HepG2 (cell line): ENCODE results near the gene DSG2. TPM values are rescaled to one million over a fixed set of nuclear protein-coding genes. Genes with fewer than 3 reads are reported as not detected.

Source experiments
- AGO2 ChIP-seq: fragments of 200-400 bp; formaldehyde crosslinking; optimal IDR thresholded peaks from 2 replicates; pipeline ENCODE3; 2017; ENCODE audit warnings: mild to moderate bottlenecking, low read depth, low read length, moderate library complexity
- CREB1 ChIP-seq, 2 experiments: fragments of 450-650 bp in 1 of 2; IDR thresholded peaks; 2 replicates each; pipeline ENCODE4 v1.6.1; 2016 to 2017; ENCODE audit warnings: control low read depth in 1 of 2, mild to moderate bottlenecking in 1 of 2, missing compliant biosample characterization in 1 of 2, missing genetic modification characterization in 1 of 2
- CREB3 ChIP-seq: sonication (generic); formaldehyde crosslinking; IDR thresholded peaks from 2 replicates; pipeline ENCODE4 v1.5.0; 2020; ENCODE audit warnings: missing genetic modification reagents
- GABPB1 ChIP-seq: IDR thresholded peaks from 2 replicates; pipeline ENCODE4 v1.6.1; 2016; ENCODE audit warnings: mild to moderate bottlenecking, missing genetic modification reagents, moderate library complexity, missing compliant biosample characterization
- GATAD2A ChIP-seq: IDR thresholded peaks from 2 replicates; pipeline ENCODE4 v1.6.1; 2016
- HINFP ChIP-seq: sonication (generic); formaldehyde crosslinking; IDR thresholded peaks from 2 replicates; pipeline ENCODE4 v1.4.0; 2020; ENCODE audit warnings: low read depth, mild to moderate bottlenecking, missing genetic modification reagents
- IRF2 ChIP-seq: IDR thresholded peaks from 2 replicates; pipeline ENCODE4 v1.6.1; 2018; ENCODE audit warnings: missing genetic modification reagents, missing compliant biosample characterization
- KDM1A ChIP-seq: IDR thresholded peaks from 2 replicates; pipeline ENCODE4 v1.6.1; 2016; ENCODE audit warnings: missing compliant biosample characterization
- MTA3 ChIP-seq: sonication (generic); formaldehyde crosslinking; IDR thresholded peaks from 2 replicates; pipeline ENCODE4 v1.4.0; 2020; ENCODE audit warnings: missing genetic modification reagents
- NCOA2 ChIP-seq: sonication (generic); formaldehyde crosslinking; IDR thresholded peaks from 2 replicates; pipeline ENCODE4 v1.8.0; 2022; ENCODE audit warnings: inconsistent platforms
- NFE2L2 ChIP-seq: fragments of 150-350 bp; IDR thresholded peaks from 2 replicates; pipeline ENCODE4 v1.6.1; 2014; ENCODE audit warnings: low read length
- PHB2 ChIP-seq: fragments of 450-650 bp; IDR thresholded peaks from 2 replicates; pipeline ENCODE4 v1.6.1; 2018; ENCODE audit not compliant: partially characterized antibody
- SOX6 ChIP-seq, 2 experiments: fragments of 450-650 bp in 1 of 2; sonication (generic) in 1 of 2; formaldehyde crosslinking in 1 of 2; IDR thresholded peaks; 2 replicates each; pipeline versions ENCODE4 v1.4.0 to v1.6.1; 2017 to 2020; ENCODE audit warnings: antibody characterized with exemption in 1 of 2, mild to moderate bottlenecking in 1 of 2, missing genetic modification reagents in 1 of 2
- SP140L ChIP-seq: sonication (generic); formaldehyde crosslinking; IDR thresholded peaks from 2 replicates; pipeline ENCODE4 v1.4.0; 2020; ENCODE audit warnings: missing genetic modification reagents, borderline replicate concordance
- TFDP2 ChIP-seq: sonication (generic); formaldehyde crosslinking; IDR thresholded peaks from 2 replicates; pipeline ENCODE4 v1.4.0; 2020; ENCODE audit warnings: missing genetic modification reagents
- TFE3 ChIP-seq: IDR thresholded peaks from 2 replicates; pipeline ENCODE4 v1.6.1; 2016
- TOPORS ChIP-seq: sonication (generic); formaldehyde crosslinking; IDR thresholded peaks from 2 replicates; pipeline ENCODE4 v1.8.0; 2023; ENCODE audit warnings: mild to moderate bottlenecking, missing genetic modification reagents
- XBP1 ChIP-seq: sonication (generic); formaldehyde crosslinking; IDR thresholded peaks from 2 replicates; pipeline ENCODE4 v1.5.0; 2020; ENCODE audit warnings: missing genetic modification reagents
- ZKSCAN5 ChIP-seq: sonication (generic); formaldehyde crosslinking; IDR thresholded peaks from 2 replicates; pipeline ENCODE4 v1.5.1; 2020; ENCODE audit warnings: mild to moderate bottlenecking, missing genetic modification reagents
- ZMYM4 ChIP-seq: sonication (generic); formaldehyde crosslinking; IDR thresholded peaks from 2 replicates; pipeline ENCODE4 v1.8.1; 2023; ENCODE audit warnings: mild to moderate bottlenecking, missing genetic modification reagents
- ZNF24 ChIP-seq: fragments of 450-650 bp; IDR thresholded peaks from 2 replicates; pipeline ENCODE4 v1.6.1; 2017; ENCODE audit warnings: antibody characterized with exemption, mild to moderate bottlenecking
- ZNF570 ChIP-seq: sonication (generic); formaldehyde crosslinking; IDR thresholded peaks from 2 replicates; pipeline ENCODE4 v1.4.0; 2020; ENCODE audit warnings: mild to moderate bottlenecking, missing genetic modification reagents, borderline replicate concordance
- ZNF776 ChIP-seq: sonication (generic); formaldehyde crosslinking; IDR thresholded peaks from 2 replicates; pipeline ENCODE4 v1.4.0; 2020; ENCODE audit warnings: mild to moderate bottlenecking, missing genetic modification reagents
- ZNF790 ChIP-seq: sonication (generic); formaldehyde crosslinking; IDR thresholded peaks from 2 replicates; pipeline ENCODE4 v1.8.0; 2022; ENCODE audit warnings: missing genetic modification reagents, mild to moderate bottlenecking, borderline replicate concordance
- ZNF839 ChIP-seq: sonication (generic); formaldehyde crosslinking; IDR thresholded peaks from 2 replicates; pipeline ENCODE4 v1.4.0; 2020; ENCODE audit warnings: missing genetic modification reagents, mild to moderate bottlenecking, borderline replicate concordance
- ZNF841 ChIP-seq: sonication (generic); formaldehyde crosslinking; IDR thresholded peaks from 2 replicates; pipeline ENCODE4 v1.8.1; 2023; ENCODE audit warnings: missing genetic modification reagents, borderline replicate concordance
- ZUFSP ChIP-seq: sonication (generic); formaldehyde crosslinking; IDR thresholded peaks from 2 replicates; pipeline ENCODE4 v1.9.0; 2021; ENCODE audit warnings: missing genetic modification reagents, mild to moderate bottlenecking, borderline replicate concordance
- polyA plus RNA-seq, 8 experiments: library from polyadenylated mRNA; depleted of rRNA in 3 of 8; stranded (reverse) in 7 of 8; unstranded in 1 of 8; fragments of >200 nt; fragmentation: Illumina TruSeq in 4 of 8; extraction: Trizol in 4 of 8; gene quantifications; 2 replicates each; pipeline versions ENCODE4 v1.2.1 to v1.2.3, GENCODE V29; 2011 to 2016; ENCODE audit warnings: low read depth in 4 of 8, missing spikeins in 1 of 8, mixed read lengths in 1 of 8; ENCODE audit not compliant: insufficient read depth in 1 of 8
- total RNA-seq, 5 experiments: library from RNA; depleted of rRNA; stranded (reverse); fragments of >200 nt; fragmentation: Illumina TruSeq; extraction: Trizol; gene quantifications; 2 replicates each; pipeline ENCODE4 v1.2.3, GENCODE V29; 2016; ENCODE audit warnings: low read depth in 1 of 5

The DSG2 gene
- total and polyA plus RNA-seq, 2 of the 13 experiments (the other 11 are each of a cell fraction or from before 2014, with no cell fraction given): 23.3 to 66.7 TPM

- TF ChIP-seq TFDP2 (no peak), ZNF839 (no peak), KDM1A (CRISPR knock-in tag) (no peak), SOX6 (IDR thresholded peaks at IDR 0.05) (no peak), SOX6 (CRISPR knock-in tag; IDR thresholded peaks at IDR 0.05) (peak; percentile 78), CREB3 (CRISPR knock-in tag) (no peak), SP140L (no peak), CREB1 (IDR thresholded peaks at IDR 0.05) (no peak), CREB1 (CRISPR knock-in tag; IDR thresholded peaks at IDR 0.05) (peak; percentile 56; the same call in 1 of the 2 replicates), ZNF790 (no peak), ZNF776 (CRISPR knock-in tag) (no peak), NCOA2 (CRISPR knock-in tag) (peak; percentile 84), HINFP (no peak), NFE2L2 (no peak), ZNF570 (CRISPR knock-in tag) (no peak), MTA3 (CRISPR knock-in tag) (no peak), ZMYM4 (peak; percentile 96), AGO2 (no peak), TFE3 (CRISPR knock-in tag) (peak; percentile 63; the same call in 1 of the 2 replicates), ZNF841 (CRISPR knock-in tag) (no peak), ZNF24 (no peak), PHB2 (no peak), ZKSCAN5 (CRISPR knock-in tag) (no peak), GATAD2A (CRISPR knock-in tag) (peak; percentile 81), IRF2 (CRISPR knock-in tag) (no peak; the same call in 1 of the 2 replicates), XBP1 (CRISPR knock-in tag) (no peak), GABPB1 (no peak), TOPORS (no peak), ZUFSP (CRISPR knock-in tag) (no peak)
These were observed 93.7 kb downstream of the DSG2 start, which contains the start of gene TTR (continued) for GRCh38 chr18:31591628-31592027.
